AG04449 (cell line): Measurements from ENCODE around the gene TPD52L3.

Experiments
- CTCF ChIA-PET: fragments of 350-600 bp; formaldehyde crosslinking; extraction: SDS; loops from one replicate; lab custom pipeline; 2021; ENCODE audit warnings: antibody characterized with exemption; lab: Yijun Ruan, JAX
- POLR2A ChIA-PET: fragments of 400-600, 350-600 bp; formaldehyde crosslinking; extraction: SDS; loops from one replicate; lab custom pipeline; 2020; ENCODE audit warnings: antibody characterized with exemption, inconsistent platforms; lab: Yijun Ruan, JAX
- DNase-seq: peaks from one replicate; pipeline ENCODE4 v3.0.0-alpha.2; 2010; ENCODE audit warnings: low read depth, low spot score
- H3K4me3 ChIP-seq: 2 replicates; pipeline ENCODE4 v1.5.1; 2011; ENCODE audit warnings: low read depth, mild to moderate bottlenecking, control low read depth, low read length
- CTCF ChIP-seq: IDR thresholded peaks from one replicate; pipeline ENCODE4 v1.5.1; 2011; ENCODE audit warnings: mild to moderate bottlenecking, moderate library complexity, low read length, control low read depth, inconsistent platforms; ENCODE audit not compliant: insufficient read depth; ENCODE audit errors: missing control alignments

Gene TPD52L3

GRCh38 chr9:6328103-6328502, at the start of gene TPD52L3:
TPD52L3 (plus strand) TSS chr9:6328375; CDS start chr9:6328596, 221 bp downstream.
- no peak for DNase-seq
- no peak within 1 kb of the TSS for H3K4me3 ChIP-seq
- no peak for TF ChIP-seq CTCF
- ChIA-PET CTCF (interaction anchor here (2.0 kb wide), 1 partner anchor 240 kb away, joined by 5 read pairs; no protein-coding TSS in a partner anchor), POLR2A (no interaction called here)

DNA sequence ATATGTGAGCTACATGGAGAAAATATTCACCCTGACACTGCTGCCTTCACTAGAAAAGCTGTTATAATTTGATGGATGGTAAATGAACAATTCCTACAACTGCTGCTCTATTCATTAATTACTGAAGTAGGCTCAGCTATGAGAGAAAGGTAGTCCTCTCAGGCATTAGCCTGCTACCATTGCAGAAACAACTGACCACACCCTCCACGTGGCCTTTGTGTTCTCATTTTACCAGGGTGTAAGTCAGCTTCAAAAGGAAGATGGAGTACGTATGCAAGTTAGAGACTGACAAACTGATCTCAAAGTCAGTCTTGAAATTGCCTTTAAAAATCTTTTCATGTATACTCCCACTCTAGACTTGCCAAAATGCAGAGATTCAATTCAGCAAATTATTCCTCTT, 26.3 kb upstream of the TPD52L3 start:
- DNase-seq = no peak
- H3K4me3 ChIP-seq = no peak overlapping the region
- ChIA-PET CTCF (no interaction called here), POLR2A (no interaction called here)
- TF ChIP-seq CTCF = no peak

GRCh38 chr9:6302417-6302816, 25.8 kb upstream of the TPD52L3 start:
- POLR2A ChIA-PET = no interaction called here

GRCh38 chr9:6304232-6304631, 23.9 kb upstream of the TPD52L3 start:
- no peak for DNase-seq
- ChIA-PET POLR2A (no interaction called here), CTCF (interaction anchor here (1.9 to 4.1 kb wide), 2 partner anchors 12 to 250 kb away, joined by 6 to 65 read pairs; no protein-coding TSS in a partner anchor)
- no peak for TF ChIP-seq CTCF
- no peak overlapping the region for H3K4me3 ChIP-seq

More at GRCh38 chr9:6302417-6302816, 25.8 kb upstream of the TPD52L3 start:
- no peak overlapping the region for H3K4me3 ChIP-seq
- TF ChIP-seq CTCF = no peak
- DNase-seq = no peak
- CTCF ChIA-PET = no interaction called here

GRCh38 chr9:6305954-6306563, 22.1 kb upstream of the TPD52L3 start:
- POLR2A ChIA-PET = no interaction called here
- TF ChIP-seq CTCF = peak; percentile 28
- H3K4me3 ChIP-seq = no peak overlapping the region
- CTCF ChIA-PET = interaction anchor here (0.7 to 4.1 kb wide), 27 partner anchors 8 to 513 kb away, joined by 3 to 65 read pairs (median 4); partner anchors contain the start of gene ERMP1
- no peak for DNase-seq

- DNase-seq = no peak
- no peak for TF ChIP-seq CTCF
- no peak overlapping the region for H3K4me3 ChIP-seq
- CTCF ChIA-PET = interaction anchor here (0.5 to 4.1 kb wide), 4 partner anchors 9 to 421 kb away, joined by 4 to 65 read pairs (median 24); no protein-coding TSS in a partner anchor
- POLR2A ChIA-PET = no interaction called here
Observed at GRCh38 chr9:6307551-6308096, 20.6 kb upstream of the TPD52L3 start.
